GM21447 (cell line): ENCODE measurements around the gene EDAR.

Experiments
- ATAC-seq: cut with Tn5 transposase; IDR thresholded peaks from one replicate; pipeline ENCODE4 v1.9.1; 2021; ENCODE audit not compliant: unreplicated experiment

The EDAR gene

DNA sequence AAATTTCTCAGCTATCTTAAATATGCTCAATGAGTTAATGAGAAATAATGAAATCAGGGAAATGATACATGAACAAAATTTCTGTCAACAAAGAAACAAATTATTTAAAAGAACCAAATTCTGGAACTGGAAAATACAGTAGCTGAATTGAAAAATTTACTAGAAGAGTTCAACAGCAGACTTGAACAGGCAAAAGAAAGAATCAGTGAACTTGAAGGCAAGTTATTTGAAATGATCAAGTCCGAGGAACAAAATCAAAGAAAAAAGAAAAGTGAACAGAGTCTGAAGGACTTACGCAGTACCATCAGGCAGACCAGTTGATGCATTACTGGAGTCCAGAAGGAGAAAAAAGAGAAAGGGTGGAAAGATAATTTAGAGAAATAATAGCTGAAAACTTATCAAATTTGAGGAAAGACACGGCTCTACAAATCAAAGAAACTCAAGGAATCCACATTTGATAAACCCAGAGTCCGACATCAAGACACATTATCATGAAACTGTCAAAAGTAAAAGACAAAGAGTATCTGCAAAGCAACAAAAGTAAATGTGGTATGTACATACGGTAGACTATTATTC, 118.9 kb downstream of the EDAR start:
- no peak for ATAC-seq

GRCh38 chr2:108869542-108869941, 119.5 kb downstream of the EDAR start:
- no peak for ATAC-seq

DNA sequence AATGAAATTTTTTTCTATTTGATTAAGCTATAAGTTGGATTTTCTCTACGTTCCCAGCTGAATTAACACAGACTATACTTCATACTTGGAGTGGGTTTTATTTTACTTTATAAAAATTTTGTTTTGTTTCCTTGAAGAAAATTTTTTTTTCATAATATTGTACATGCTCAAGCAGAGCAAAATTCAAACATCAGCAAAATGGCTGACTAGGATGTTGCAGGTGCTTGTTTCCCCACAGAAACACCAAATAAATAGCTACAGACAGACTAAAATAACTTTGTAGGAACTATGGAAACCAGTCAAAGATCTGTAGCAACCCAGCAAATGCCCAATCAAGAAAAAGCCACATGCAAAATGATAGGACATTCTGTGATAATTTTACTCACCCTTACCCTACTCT, 120.1 kb downstream of the EDAR start:
- no peak for ATAC-seq

DNA sequence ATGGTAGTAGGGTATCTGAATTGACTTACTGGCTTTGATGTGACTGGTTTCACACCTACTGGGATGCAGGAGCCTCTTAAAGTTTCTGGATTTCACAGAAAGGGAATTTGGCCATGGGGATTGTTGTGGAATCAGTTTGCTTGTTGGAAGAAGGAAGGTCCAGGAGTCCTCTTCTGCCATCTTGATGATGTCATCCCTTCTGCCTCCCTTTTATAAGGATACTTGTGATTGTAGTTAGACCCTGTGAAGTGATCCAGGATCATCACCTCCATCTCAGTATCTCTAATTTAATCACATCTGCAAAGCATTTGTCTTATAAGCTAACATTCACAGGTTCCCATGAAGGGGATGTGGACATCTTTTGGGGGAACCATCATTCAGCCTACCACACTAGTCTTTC, 123.0 kb downstream of the EDAR start:
- ATAC-seq = no peak

DNA sequence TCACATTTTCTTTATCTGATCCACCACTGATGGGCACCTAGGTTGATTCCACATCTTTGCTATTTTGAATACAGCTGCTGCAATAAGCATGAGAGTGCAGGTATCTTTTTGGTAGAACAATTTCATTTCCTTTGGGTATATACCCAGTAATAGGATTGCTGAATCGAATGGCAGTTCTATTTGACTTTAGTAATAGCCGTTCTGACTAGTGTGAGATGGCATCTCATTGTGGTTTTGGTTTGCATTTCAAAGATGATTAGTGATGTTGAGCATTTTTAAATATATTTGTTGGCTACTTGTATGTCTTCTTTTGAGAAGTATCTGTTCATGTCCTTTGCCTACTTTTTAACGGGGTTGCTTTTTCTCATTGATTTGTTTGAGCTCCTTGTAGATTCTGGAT, 130.1 kb downstream of the EDAR start:
- ATAC-seq = no peak

DNA sequence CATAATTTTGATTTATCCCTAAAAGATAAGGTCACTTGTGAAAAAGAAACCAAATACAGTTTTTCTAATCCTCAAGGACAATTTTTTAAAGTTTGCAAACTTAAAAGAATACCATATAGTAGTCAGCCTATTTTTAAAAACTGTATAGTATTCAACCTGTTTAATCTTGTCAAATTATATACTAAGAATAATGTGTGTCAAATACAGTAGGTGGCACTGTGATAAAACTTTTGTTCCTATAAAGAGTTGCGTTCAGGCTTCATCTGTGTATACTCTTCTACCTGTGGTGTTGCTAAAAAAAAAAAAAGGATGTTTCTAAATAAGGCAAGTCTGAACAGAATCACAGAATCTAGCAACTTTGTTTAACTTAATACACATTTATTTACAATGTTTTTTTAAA, 133.8 kb downstream of the EDAR start:
- no peak for ATAC-seq

DNA sequence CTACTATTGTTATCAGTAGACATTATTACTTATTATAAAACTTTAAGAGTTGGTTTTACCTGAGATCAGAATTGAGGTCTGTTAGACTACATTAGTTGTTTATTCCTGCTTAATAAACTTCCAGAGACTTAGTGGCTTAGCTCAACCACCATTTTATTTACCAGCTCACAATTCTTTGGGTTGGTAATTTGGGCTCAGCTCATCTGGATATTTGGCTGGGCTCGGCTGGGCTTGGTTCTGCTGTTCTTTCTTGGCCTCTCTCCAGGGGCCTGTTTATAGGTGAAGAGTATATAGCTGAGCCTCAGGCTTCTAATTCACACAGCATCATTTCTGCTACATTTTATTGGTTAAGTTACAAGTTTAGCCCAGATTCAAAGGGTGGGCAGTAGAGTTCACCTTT, 134.5 kb downstream of the EDAR start:
- no peak for ATAC-seq

- ATAC-seq = no peak
Observed at GRCh38 chr2:108853421-108853820, 135.6 kb downstream of the EDAR start.

DNA sequence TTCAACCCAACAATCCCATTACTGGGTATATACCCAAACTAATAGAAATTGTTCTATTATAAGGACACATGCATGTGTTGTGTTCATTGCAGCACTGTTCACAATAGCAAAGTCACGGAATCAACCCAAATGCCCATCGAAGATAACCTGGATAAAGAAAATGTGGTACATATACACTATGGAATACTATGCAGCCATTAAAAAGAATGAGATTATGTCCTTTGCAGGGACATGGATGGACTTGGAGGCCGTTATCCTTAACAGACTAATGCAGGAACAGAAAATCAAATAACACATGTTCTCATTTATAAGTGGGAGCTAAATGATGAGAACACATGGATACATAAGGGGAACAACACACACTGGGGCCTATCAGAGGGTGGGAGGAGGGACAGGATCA, 136.6 kb downstream of the EDAR start:
- no peak for ATAC-seq

- ATAC-seq = no peak
Observed at GRCh38 chr2:108847000-108847399, 142.0 kb downstream of the EDAR start.

GRCh38 chr2:108845923-108846322, 143.1 kb downstream of the EDAR start:
- ATAC-seq = no peak
